Neural cell (in vitro differentiated cells): ENCODE results near the gene PFDN6. TPM values are rescaled to one million over a fixed set of nuclear protein-coding genes. Genes with fewer than 3 reads are reported as not detected.

ENCODE experiments used
- H2AFZ ChIP-seq: fragments of 200-600, 300-800 bp; sonication (generic), shearing (Covaris generic); 2 replicates; pipeline ENCODE4 v1.6.0; 2014; ENCODE audit warnings: low read depth, mild to moderate bottlenecking, antibody characterized with exemption, low read length, moderate library complexity
- H3F3A ChIP-seq: fragments of 200-600 bp; shearing (Covaris generic); 2 replicates; pipeline ENCODE4 v1.6.1; 2016; ENCODE audit warnings: mild to moderate bottlenecking, moderate library complexity, mixed read lengths, antibody characterized with exemption, low read length; ENCODE audit not compliant: insufficient read depth, poor library complexity, severe bottlenecking
- H3K27ac ChIP-seq: fragments of 200-600, 300-800 bp; sonication (generic), shearing (Covaris generic); 2 replicates; pipeline ENCODE4 v1.5.1; 2014; ENCODE audit warnings: mild to moderate bottlenecking, low read length, moderate library complexity
- H3K27me3 ChIP-seq: fragments of 300-800, 200-600 bp; sonication (generic), shearing (Covaris generic); 2 replicates; pipeline ENCODE4 v1.6.0; 2014; ENCODE audit warnings: mild to moderate bottlenecking, low read depth, low read length, moderate library complexity; ENCODE audit not compliant: insufficient read depth
- H3K36me3 ChIP-seq: fragments of 300-800, 200-600 bp; sonication (generic), shearing (Covaris generic); 2 replicates; pipeline ENCODE4 v1.5.1; 2014; ENCODE audit warnings: mild to moderate bottlenecking, antibody characterized with exemption, low read length, moderate library complexity; ENCODE audit not compliant: insufficient read depth
- H3K4me2 ChIP-seq: fragments of 300-800, 200-600 bp; sonication (generic), shearing (Covaris generic); 2 replicates; pipeline ENCODE4 v1.6.0; 2014; ENCODE audit warnings: mild to moderate bottlenecking, low read length
- H3K4me3 ChIP-seq: fragments of 300-800, 200-600 bp; sonication (generic), shearing (Covaris generic); 2 replicates; pipeline ENCODE4 v1.5.1; 2014; ENCODE audit warnings: mild to moderate bottlenecking, low read length, moderate library complexity
- H3K79me2 ChIP-seq: fragments of 200-600 bp; shearing (Covaris generic); replicated peaks from 2 replicates; pipeline ENCODE4 v1.6.0; 2014; ENCODE audit warnings: mild to moderate bottlenecking, low read length, moderate library complexity; ENCODE audit not compliant: insufficient read depth
- H3K9ac ChIP-seq: fragments of 300-800, 200-600 bp; sonication (generic), shearing (Covaris generic); 2 replicates; pipeline ENCODE4 v1.6.1; 2016; ENCODE audit warnings: mild to moderate bottlenecking, low read length, mixed read lengths
- H3K9me2 ChIP-seq: fragments of 200-600 bp; shearing (Covaris generic); 2 replicates; pipeline ENCODE4 v1.6.1; 2016; ENCODE audit warnings: mild to moderate bottlenecking, low read length, mixed read lengths; ENCODE audit not compliant: insufficient read depth
- H3K9me3 ChIP-seq: fragments of 200-600, 300-800 bp; sonication (generic), shearing (Covaris generic); 2 replicates; pipeline ENCODE4 v1.6.1; 2016; ENCODE audit warnings: mild to moderate bottlenecking, mixed run types, low read length, moderate library complexity, mixed read lengths
- H4K20me1 ChIP-seq: fragments of 200-600 bp; shearing (Covaris generic); 2 replicates; pipeline ENCODE4 v1.6.1; 2016; ENCODE audit warnings: mild to moderate bottlenecking, mixed run types; ENCODE audit not compliant: insufficient read depth
- CTCF ChIP-seq: fragments of 450-650 bp; IDR thresholded peaks from 2 replicates; pipeline ENCODE4 v1.5.1; 2014; ENCODE audit warnings: antibody characterized with exemption, mild to moderate bottlenecking, moderate library complexity; ENCODE audit not compliant: poor library complexity, severe bottlenecking
- EP300 ChIP-seq: fragments of 450-650 bp; conservative IDR thresholded peaks from 2 replicates; pipeline ENCODE4 v1.6.1; 2014; ENCODE audit warnings: antibody characterized with exemption, mild to moderate bottlenecking, moderate library complexity; ENCODE audit not compliant: poor library complexity, severe bottlenecking
- EZH2 ChIP-seq: fragments of 200-600, 300-800 bp; shearing (Covaris generic), sonication (generic); IDR thresholded peaks from 2 replicates; pipeline ENCODE4 v1.6.1; 2014; ENCODE audit warnings: antibody characterized with exemption, low read length, borderline replicate concordance, mild to moderate bottlenecking; ENCODE audit not compliant: insufficient read depth, poor library complexity, severe bottlenecking
- MXI1 ChIP-seq: fragments of 450-650 bp; conservative IDR thresholded peaks from 2 replicates; pipeline ENCODE4 v1.6.1; 2014; ENCODE audit warnings: antibody characterized with exemption, mild to moderate bottlenecking; ENCODE audit not compliant: poor library complexity, severe bottlenecking
- POLR2AphosphoS5 ChIP-seq: IDR thresholded peaks from 2 replicates; pipeline ENCODE4 v1.6.1; 2012
- RAD21 ChIP-seq: fragments of 450-650 bp; conservative IDR thresholded peaks from 2 replicates; pipeline ENCODE4 v1.6.1; 2014; ENCODE audit warnings: antibody characterized with exemption, mild to moderate bottlenecking, moderate library complexity
- SMC3 ChIP-seq: fragments of 450-650 bp; conservative IDR thresholded peaks from 2 replicates; pipeline ENCODE4 v1.6.1; 2014; ENCODE audit warnings: antibody characterized with exemption, mild to moderate bottlenecking, moderate library complexity; ENCODE audit not compliant: poor library complexity
- TAF1 ChIP-seq: IDR thresholded peaks from 2 replicates; pipeline ENCODE4 v1.6.1; 2012; ENCODE audit warnings: low read depth
- polyA plus RNA-seq: library from polyadenylated mRNA; depleted of rRNA; stranded (reverse); fragments of >200 nt; gene quantifications from 2 replicates; pipeline ENCODE4 v1.2.3, GENCODE V29; 2014
- TF ChIP-seq, protein P1 (sequence below): IDR thresholded peaks from 2 replicates; pipeline ENCODE4 v1.6.1; 2012; ENCODE audit warnings: borderline replicate concordance

The PFDN6 gene
- polyA plus RNA-seq, 1 donor from 2014 or later, result 109 TPM

- Histone ChIP-seq H3F3A (no peaks in the 10 kb centered on the region), H4K20me1 (no peaks in the 10 kb centered on the region), H3K36me3 (no peaks in the 10 kb centered on the region), H3K79me2 (peaks cover 5% of the 10 kb centered on the region), H2AFZ (no peak overlapping the region), H3K9ac (no peak overlapping the region), H3K9me2 (no peaks in the 10 kb centered on the region), H3K4me2 (no peak overlapping the region), H3K4me3 (no peak overlapping the region), H3K27ac (no peak overlapping the region), H3K27me3 (no peaks in the 10 kb centered on the region), H3K9me3 (no peaks in the 10 kb centered on the region)
- no peak for TF ChIP-seq CTCF
- TF ChIP-seq MXI1, result no peak
- TF ChIP-seq TAF1, result no peak
- no peak for TF ChIP-seq RAD21
- TF ChIP-seq, protein P1, sequence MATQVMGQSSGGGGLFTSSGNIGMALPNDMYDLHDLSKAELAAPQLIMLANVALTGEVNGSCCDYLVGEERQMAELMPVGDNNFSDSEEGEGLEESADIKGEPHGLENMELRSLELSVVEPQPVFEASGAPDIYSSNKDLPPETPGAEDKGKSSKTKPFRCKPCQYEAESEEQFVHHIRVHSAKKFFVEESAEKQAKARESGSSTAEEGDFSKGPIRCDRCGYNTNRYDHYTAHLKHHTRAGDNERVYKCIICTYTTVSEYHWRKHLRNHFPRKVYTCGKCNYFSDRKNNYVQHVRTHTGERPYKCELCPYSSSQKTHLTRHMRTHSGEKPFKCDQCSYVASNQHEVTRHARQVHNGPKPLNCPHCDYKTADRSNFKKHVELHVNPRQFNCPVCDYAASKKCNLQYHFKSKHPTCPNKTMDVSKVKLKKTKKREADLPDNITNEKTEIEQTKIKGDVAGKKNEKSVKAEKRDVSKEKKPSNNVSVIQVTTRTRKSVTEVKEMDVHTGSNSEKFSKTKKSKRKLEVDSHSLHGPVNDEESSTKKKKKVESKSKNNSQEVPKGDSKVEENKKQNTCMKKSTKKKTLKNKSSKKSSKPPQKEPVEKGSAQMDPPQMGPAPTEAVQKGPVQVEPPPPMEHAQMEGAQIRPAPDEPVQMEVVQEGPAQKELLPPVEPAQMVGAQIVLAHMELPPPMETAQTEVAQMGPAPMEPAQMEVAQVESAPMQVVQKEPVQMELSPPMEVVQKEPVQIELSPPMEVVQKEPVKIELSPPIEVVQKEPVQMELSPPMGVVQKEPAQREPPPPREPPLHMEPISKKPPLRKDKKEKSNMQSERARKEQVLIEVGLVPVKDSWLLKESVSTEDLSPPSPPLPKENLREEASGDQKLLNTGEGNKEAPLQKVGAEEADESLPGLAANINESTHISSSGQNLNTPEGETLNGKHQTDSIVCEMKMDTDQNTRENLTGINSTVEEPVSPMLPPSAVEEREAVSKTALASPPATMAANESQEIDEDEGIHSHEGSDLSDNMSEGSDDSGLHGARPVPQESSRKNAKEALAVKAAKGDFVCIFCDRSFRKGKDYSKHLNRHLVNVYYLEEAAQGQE, result no peak
- TF ChIP-seq EZH2, result no peak
- no peak for TF ChIP-seq EP300
- no peak for TF ChIP-seq POLR2AphosphoS5
- no peak for TF ChIP-seq SMC3
These were observed 11.0 kb upstream of the PFDN6 start for GRCh38 chr6:33278392-33278741.

- Histone ChIP-seq H3F3A (no peaks in the 10 kb centered on the region), H2AFZ (no peak overlapping the region), H4K20me1 (no peaks in the 10 kb centered on the region), H3K36me3 (no peaks in the 10 kb centered on the region), H3K9ac (no peak overlapping the region), H3K4me3 (no peak overlapping the region), H3K9me3 (no peaks in the 10 kb centered on the region), H3K4me2 (no peak overlapping the region), H3K27ac (no peak overlapping the region), H3K79me2 (peaks cover under 1% of the 10 kb centered on the region), H3K27me3 (no peaks in the 10 kb centered on the region), H3K9me2 (no peaks in the 10 kb centered on the region)
- TF ChIP-seq SMC3 (no peak), TAF1 (no peak)
These were observed 10.6 kb upstream of the PFDN6 start for GRCh38 chr6:33278810-33279209.

- H3K4me2 ChIP-seq, result no peak overlapping the region
- no peaks in the 10 kb centered on the region for H3K9me2 ChIP-seq
- H3K36me3 ChIP-seq, result no peaks in the 10 kb centered on the region
- no peak overlapping the region for H3K4me3 ChIP-seq
- no peak for TF ChIP-seq TAF1
- TF ChIP-seq, protein P1, result no peak
- no peak for TF ChIP-seq MXI1
- no peak for TF ChIP-seq POLR2AphosphoS5
- TF ChIP-seq EZH2, result no peak
- TF ChIP-seq CTCF, result no peak
- no peak for TF ChIP-seq SMC3
- TF ChIP-seq RAD21, result no peak
- TF ChIP-seq EP300, result no peak
- H3K27me3 ChIP-seq, result no peaks in the 10 kb centered on the region
- H2AFZ ChIP-seq, result no peak overlapping the region
- no peak overlapping the region for H3K27ac ChIP-seq
- H3F3A ChIP-seq, result no peaks in the 10 kb centered on the region
- no peaks in the 10 kb centered on the region for H4K20me1 ChIP-seq
- no peak overlapping the region for H3K9ac ChIP-seq
- H3K79me2 ChIP-seq, result no peaks in the 10 kb centered on the region
- no peaks in the 10 kb centered on the region for H3K9me3 ChIP-seq
These were observed 10.1 kb upstream of the PFDN6 start for GRCh38 chr6:33279257-33279695.
